Testis (tissue), 2 donors: ENCODE measurements around the gene HHATL.

Experiments
- CTCF ChIP-seq, 3 experiments: fragments of 450-650 bp in 2 of 3; fragments of 200-600 bp in 1 of 3; sonication (generic) in 1 of 3; IDR thresholded peaks; one replicate each; pipeline ENCODE4 v1.5.1; 2016 to 2019; ENCODE audit warnings: antibody characterized with exemption in 3 of 3, mild to moderate bottlenecking in 2 of 3, moderate library complexity in 1 of 3
- POLR2A ChIP-seq: fragments of 450-650 bp; IDR thresholded peaks from one replicate; pipeline ENCODE4 v1.6.1; 2017; ENCODE audit warnings: antibody characterized with exemption, mild to moderate bottlenecking, moderate library complexity

GRCh38 chr3:42728668-42729364 lies 26.2 kb upstream of the HHATL start:
- TF ChIP-seq CTCF (IDR thresholded peaks at IDR 0.05), result no peak
- no peak for TF ChIP-seq POLR2A
